Common myeloid progenitor, CD34-positive (primary cell): ENCODE data around the gene MPPED1.

ENCODE experiments used
- CTCF ChIA-PET: fragments of 350-600 bp; sonication (Branson Sonifier 250); formaldehyde crosslinking; loops from one replicate; lab custom pipeline; 2021; ENCODE audit warnings: antibody characterized with exemption; lab: Charles Lee
- POLR2A ChIA-PET: fragments of 350-600 bp; sonication (Branson Sonifier 250); formaldehyde crosslinking; loops from one replicate; lab custom pipeline; 2021; ENCODE audit warnings: antibody characterized with exemption; lab: Charles Lee
- DNase-seq, 3 donors: peaks; one replicate each; pipeline versions ENCODE4 v3.0.0 to v3.0.0-alpha.2; 2013
- H3K27ac ChIP-seq, 2 experiments: 1 replicate in 1 of 2; 2 replicates in 1 of 2; pipeline ENCODE4 v1.7.0; 2013; ENCODE audit warnings: inconsistent platforms in 2 of 2, low read length in 2 of 2, mild to moderate bottlenecking in 2 of 2, low read depth in 1 of 2, moderate library complexity in 1 of 2; ENCODE audit not compliant: severe bottlenecking in 2 of 2, insufficient read depth in 1 of 2, poor library complexity in 1 of 2
- H3K27me3 ChIP-seq, 5 experiments: replicated peaks in 2 of 5; 1 replicate in 3 of 5; 2 replicates in 2 of 5; pipeline versions ENCODE4 v1.6.1 to v1.7.0; 2013; ENCODE audit warnings: low read length in 4 of 5, mild to moderate bottlenecking in 2 of 5, moderate library complexity in 2 of 5, inconsistent platforms in 1 of 5; ENCODE audit not compliant: insufficient read depth in 5 of 5, control insufficient read depth in 4 of 5
- H3K36me3 ChIP-seq, 4 experiments: 1 replicate in 2 of 4; 2 replicates in 2 of 4; pipeline versions ENCODE4 v1.6.1 to v1.7.0; 2013; ENCODE audit warnings: low read length in 3 of 4, control low read depth in 1 of 4, mild to moderate bottlenecking in 1 of 4; ENCODE audit not compliant: control insufficient read depth in 4 of 4, insufficient read depth in 4 of 4
- H3K4me1 ChIP-seq, 4 experiments: 1 replicate in 3 of 4; 2 replicates in 1 of 4; pipeline versions ENCODE4 v1.6.1 to v1.7.1; 2013; ENCODE audit warnings: low read length in 3 of 4, mild to moderate bottlenecking in 3 of 4, control low read depth in 1 of 4, inconsistent platforms in 1 of 4, moderate library complexity in 1 of 4; ENCODE audit not compliant: control insufficient read depth in 4 of 4, insufficient read depth in 4 of 4; ENCODE audit errors: control extremely low read depth in 1 of 4
- H3K4me3 ChIP-seq, 7 experiments: 1 replicate in 4 of 7; 2 replicates in 3 of 7; pipeline versions ENCODE4 v1.5.1 to v1.7.0; 2013; ENCODE audit warnings: mild to moderate bottlenecking in 7 of 7, low read length in 6 of 7, moderate library complexity in 6 of 7, inconsistent platforms in 2 of 7, low read depth in 2 of 7, control low read depth in 1 of 7; ENCODE audit not compliant: insufficient read depth in 4 of 7, control insufficient read depth in 1 of 7; ENCODE audit errors: extremely low read depth in 1 of 7
- H3K9me3 ChIP-seq, 5 experiments: 1 replicate in 4 of 5; 2 replicates in 1 of 5; pipeline versions ENCODE4 v1.6.1 to v1.7.1; 2013; ENCODE audit warnings: low read length in 4 of 5, mild to moderate bottlenecking in 2 of 5, inconsistent platforms in 1 of 5, low read depth in 1 of 5, moderate library complexity in 1 of 5; ENCODE audit not compliant: control insufficient read depth in 4 of 5, insufficient read depth in 2 of 5; ENCODE audit errors: control extremely low read depth in 1 of 5
- WGBS: methylation state at CpG from one replicate; pipeline ENCODE4 v1.1.5; 2013; ENCODE audit not compliant: insufficient coverage; 5-methylcytosine and 5-hydroxymethylcytosine counted together

Gene MPPED1

DNA sequence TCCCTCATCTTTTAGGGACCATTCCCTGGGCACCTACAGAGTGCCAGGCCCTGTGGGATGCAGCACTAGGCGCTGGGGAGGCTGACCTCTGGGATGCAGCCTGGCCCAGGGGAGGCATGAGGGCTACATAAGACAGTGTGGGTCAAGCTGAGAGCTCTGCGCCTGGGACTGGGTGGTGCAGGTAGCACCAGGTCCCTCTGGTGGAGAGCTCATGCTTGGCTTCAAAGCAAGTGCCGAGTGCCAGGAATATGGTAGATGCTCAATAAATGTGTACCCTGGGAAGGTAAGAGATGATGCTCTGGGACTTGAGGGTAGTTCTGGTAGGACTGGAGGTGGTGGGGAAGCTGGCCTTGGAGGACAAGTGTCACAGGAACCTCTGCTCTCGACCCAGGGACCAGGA, 2.0 kb upstream of the MPPED1 start:
- POLR2A ChIA-PET, result no interaction called here
- WGBS, result 88% methylated on average over 4 of the region's 4 CpGs

DNA sequence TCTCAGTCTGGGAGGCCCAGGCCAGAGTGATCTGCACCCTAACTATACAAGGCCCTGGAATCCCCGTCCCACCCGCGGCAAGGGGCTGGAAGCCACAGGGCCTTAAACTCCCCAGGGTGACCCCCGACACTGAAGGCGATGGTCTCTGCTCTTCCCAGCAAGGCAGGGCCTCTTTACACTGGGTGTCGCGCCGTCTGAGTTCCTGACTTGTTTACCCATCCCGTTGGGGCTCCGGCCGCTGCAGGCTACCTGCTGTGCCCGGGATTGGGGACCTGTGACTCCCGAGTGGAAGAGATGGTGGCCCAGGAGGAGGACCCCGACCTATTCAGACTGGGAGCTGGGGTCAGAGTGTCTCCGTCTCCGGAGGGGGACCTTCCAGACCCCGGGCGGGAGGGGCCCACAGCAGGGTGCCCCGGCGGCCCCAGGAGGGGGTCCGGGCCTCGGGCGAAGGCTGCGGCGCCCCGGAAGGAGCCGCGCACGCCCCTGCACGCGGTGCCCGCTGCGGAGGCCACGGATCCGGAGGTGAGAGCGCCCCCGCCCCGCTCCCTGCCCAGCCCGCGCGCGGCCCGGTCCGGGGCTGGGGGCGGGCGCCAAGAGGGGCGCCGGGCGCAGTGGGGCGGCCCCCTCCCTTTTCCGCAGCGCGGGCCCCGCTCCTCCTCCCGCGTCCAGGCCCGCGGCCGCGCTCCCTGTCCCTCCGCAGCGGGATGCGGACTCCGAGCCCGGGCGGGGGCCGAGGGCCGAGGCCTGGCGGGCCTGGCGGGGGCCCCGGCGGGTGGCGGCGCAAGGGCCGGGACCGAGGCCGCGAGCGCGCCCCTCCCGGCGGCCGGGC, 560 bp upstream of the MPPED1 start:
- H3K27ac ChIP-seq, result no peak overlapping the region
- H3K4me3 ChIP-seq, result no peak overlapping the region
- WGBS, result 21% methylated on average over 34 of the region's 83 CpGs
- no peak for DNase-seq
- no peaks in the 10 kb centered on the region for H3K9me3 ChIP-seq
- H3K27me3 ChIP-seq, result peaks cover 14 to 74% (median 38%) of the 10 kb centered on the region in 5 experiments
- H3K36me3 ChIP-seq, result no peaks in the 10 kb centered on the region
- peaks cover 0 to 8% (median 3%) of the 10 kb centered on the region in 4 experiments for H3K4me1 ChIP-seq
- ChIA-PET POLR2A (no interaction called here), CTCF (no interaction called here)

More for the DNA sequence above, 2.0 kb upstream of the MPPED1 start:
- no peak overlapping the region for H3K4me3 ChIP-seq
- H3K27me3 ChIP-seq, result peaks cover 11 to 62% (median 29%) of the 10 kb centered on the region in 5 experiments
- CTCF ChIA-PET, result no interaction called here
- no peaks in the 10 kb centered on the region for H3K9me3 ChIP-seq
- H3K27ac ChIP-seq, result no peak overlapping the region
- no peak for DNase-seq
- no peaks in the 10 kb centered on the region for H3K36me3 ChIP-seq
- H3K4me1 ChIP-seq, result peaks cover 0 to 8% (median 3%) of the 10 kb centered on the region in 4 experiments

DNA sequence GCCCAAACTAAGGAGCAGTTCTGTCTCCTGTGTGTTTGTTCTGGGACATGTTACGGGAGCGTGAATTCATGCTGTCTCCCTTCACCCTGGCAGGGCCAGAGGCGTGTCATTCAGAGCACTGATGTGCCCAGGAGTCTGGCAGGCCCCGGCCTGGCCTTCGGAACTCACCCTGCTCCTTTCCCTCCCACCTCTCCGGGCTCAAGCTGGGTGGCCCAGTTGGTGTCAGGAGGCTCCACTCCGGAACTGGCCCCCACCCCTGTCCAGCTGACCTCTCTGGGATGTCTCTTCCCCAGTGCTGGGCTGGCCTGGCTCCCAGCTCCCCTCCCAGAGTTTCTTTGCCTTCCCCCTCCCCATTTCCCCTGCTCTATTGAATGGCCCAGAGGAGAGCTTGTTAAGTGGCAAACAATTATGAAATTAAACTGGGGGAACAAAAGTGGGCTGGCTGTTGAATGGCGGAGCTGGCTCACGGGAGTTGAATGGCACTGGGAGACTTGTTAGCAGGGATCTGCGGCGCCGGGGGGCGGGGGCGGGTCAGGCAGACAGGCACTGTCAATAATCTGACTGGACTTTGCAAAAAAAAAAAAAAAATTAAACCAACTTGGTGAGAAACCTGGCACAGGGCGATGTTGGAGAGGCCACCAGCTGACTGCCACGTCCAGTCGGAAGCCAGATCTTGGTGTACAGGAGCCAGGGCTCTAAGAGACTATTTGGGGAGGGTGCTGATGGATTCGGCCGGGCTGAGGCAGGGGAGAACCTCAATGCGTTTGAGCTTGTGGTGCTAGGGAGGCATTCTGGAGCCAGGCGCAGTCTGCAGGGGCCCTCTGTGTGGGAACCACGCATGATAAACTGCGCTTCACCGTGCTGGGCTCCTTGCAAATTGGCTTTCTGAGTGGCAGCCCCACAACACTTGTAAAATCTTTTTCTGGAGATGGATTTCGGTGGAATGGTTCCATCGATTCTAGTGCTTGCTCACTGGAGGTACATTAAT, 1.3 kb downstream of the MPPED1 start:
- H3K4me1 ChIP-seq, result peaks cover 0 to 8% (median 3%) of the 10 kb centered on the region in 4 experiments
- POLR2A ChIA-PET, result no interaction called here
- no peak overlapping the region for H3K4me3 ChIP-seq
- H3K36me3 ChIP-seq, result no peaks in the 10 kb centered on the region
- 61% methylated on average over 24 of the region's 26 CpGs for WGBS
- no peak for DNase-seq
- peaks cover 14 to 84% (median 39%) of the 10 kb centered on the region in 5 experiments for H3K27me3 ChIP-seq
- no peak overlapping the region for H3K27ac ChIP-seq
- H3K9me3 ChIP-seq, result no peaks in the 10 kb centered on the region
- CTCF ChIA-PET, result no interaction called here

DNA sequence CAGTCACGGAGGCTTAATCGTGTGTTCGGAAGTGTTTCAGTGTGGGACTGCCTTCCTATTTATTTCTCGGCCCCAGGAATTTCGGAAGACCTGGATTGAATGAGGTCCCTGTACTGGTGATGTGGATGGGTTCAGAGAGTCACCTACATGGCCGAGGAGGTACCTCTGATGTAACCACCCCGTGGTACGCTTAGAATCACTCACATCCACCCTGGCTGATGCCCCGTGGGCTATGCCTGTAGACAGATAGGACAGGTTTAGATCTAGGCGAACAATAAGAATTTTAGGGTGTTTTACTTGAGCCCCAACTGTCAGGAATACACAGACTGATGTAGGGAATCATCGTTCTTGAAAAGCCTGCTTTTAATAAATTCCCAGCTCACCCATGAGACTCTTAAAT, 2.0 kb downstream of the MPPED1 start:
- Histone ChIP-seq H3K9me3 (no peaks in the 10 kb centered on the region), H3K4me3 (no peak overlapping the region), H3K4me1 (peaks cover 0 to 8% (median 3%) of the 10 kb centered on the region in 4 experiments), H3K36me3 (no peaks in the 10 kb centered on the region), H3K27me3 (peaks cover 14 to 78% (median 39%) of the 10 kb centered on the region in 5 experiments), H3K27ac (no peak overlapping the region)
- ChIA-PET POLR2A (no interaction called here), CTCF (no interaction called here)
- 92% methylated on average over 9 of the region's 11 CpGs for WGBS
- no peak for DNase-seq

DNA sequence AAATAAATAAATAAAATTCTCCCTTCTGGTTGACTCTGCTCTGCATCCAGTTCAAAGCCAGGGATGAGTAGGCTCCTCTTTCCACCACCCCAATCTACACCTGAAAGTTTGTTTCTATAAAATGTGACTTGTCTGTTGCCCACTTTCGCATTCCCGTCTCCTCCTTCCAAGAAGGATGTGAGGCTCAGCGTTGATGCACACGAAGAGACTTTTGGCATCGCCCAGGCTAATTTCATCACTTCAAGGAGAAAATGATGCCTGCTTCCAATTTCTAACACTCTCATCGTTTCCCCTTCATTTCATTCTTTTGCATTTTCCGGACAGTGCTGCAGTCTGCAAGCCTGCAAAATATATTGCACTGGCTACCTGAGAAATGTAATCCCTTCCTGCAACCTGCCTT, 3.9 kb downstream of the MPPED1 start:
- Histone ChIP-seq H3K4me3 (no peak overlapping the region), H3K36me3 (no peaks in the 10 kb centered on the region), H3K27ac (no peak overlapping the region), H3K27me3 (peaks cover 11 to 62% (median 39%) of the 10 kb centered on the region in 5 experiments), H3K4me1 (peaks cover 0 to 8% (median 3%) of the 10 kb centered on the region in 4 experiments), H3K9me3 (no peaks in the 10 kb centered on the region)
- CTCF ChIA-PET, result no interaction called here
- 90% methylated on average over 7 of the region's 7 CpGs for WGBS
- DNase-seq, result no peak
- POLR2A ChIA-PET, result no interaction called here

DNA sequence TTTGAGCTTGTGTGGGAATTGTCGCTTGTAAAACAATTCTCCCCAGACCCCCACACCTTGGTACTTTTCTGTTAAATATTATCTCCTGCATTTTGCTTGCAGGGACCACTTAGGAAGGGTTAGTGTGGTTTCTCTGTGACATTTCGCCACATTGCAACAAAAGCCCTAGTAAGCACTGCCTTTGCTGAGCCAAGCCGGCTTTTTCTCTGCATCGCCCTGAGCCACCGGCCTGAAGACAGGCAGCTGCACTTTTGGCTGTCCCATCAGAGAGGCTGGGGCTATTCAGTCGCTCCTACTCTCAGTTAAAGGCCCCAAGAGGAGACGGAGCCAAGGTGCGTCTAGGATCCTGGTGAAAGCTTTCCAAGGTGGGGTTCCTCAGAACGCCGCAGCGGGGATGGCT, 5.7 kb downstream of the MPPED1 start:
- H3K27ac ChIP-seq, result no peak overlapping the region
- no peaks in the 10 kb centered on the region for H3K9me3 ChIP-seq
- H3K36me3 ChIP-seq, result no peaks in the 10 kb centered on the region
- no peak for DNase-seq
- H3K27me3 ChIP-seq, result peaks cover 7 to 55% (median 30%) of the 10 kb centered on the region in 5 experiments
- POLR2A ChIA-PET, result interaction anchor here (0.7 kb wide), 2 partner anchors 388 to 516 kb away, joined by 5 to 6 read pairs; no protein-coding TSS in a partner anchor
- 97% methylated on average over 10 of the region's 11 CpGs for WGBS
- CTCF ChIA-PET, result no interaction called here
- no peak overlapping the region for H3K4me3 ChIP-seq
- H3K4me1 ChIP-seq, result no peaks in the 10 kb centered on the region
